PC-3 (cell line): Measurements from ENCODE around the gene ELN. TPM values are rescaled to one million over a fixed set of nuclear protein-coding genes. Genes with fewer than 3 reads are reported as not detected.

ENCODE experiments used
- ATAC-seq: fragments of 200-7000 bp; cut with Tn5 transposase; 2 replicates; pipeline ENCODE4 v1.9.1; 2020; ENCODE audit warnings: mild to moderate bottlenecking, moderate library complexity
- BruUV-seq: library from RNA; stranded (reverse); fragments of 400-500 nt; replicated peaks from 2 replicates; lab custom pipeline; 2021; lab: Mats Ljungman, UMichigan
- CTCF ChIA-PET: fragments of 300-600 bp; sonication (Branson Sonifier 250); formaldehyde crosslinking; loops from one replicate; lab custom pipeline; 2022; ENCODE audit warnings: antibody characterized with exemption; lab: Charles Lee
- POLR2A ChIA-PET: fragments of 300-600 bp; sonication (Branson Sonifier 250); formaldehyde crosslinking; loops from one replicate; lab custom pipeline; 2022; ENCODE audit warnings: antibody characterized with exemption; ENCODE audit not compliant: unreplicated experiment; lab: Charles Lee
- DNase-seq: peaks from one replicate; pipeline ENCODE4 v3.0.0-alpha.2; 2015
- H2AFZ ChIP-seq: fragments of 300-600 bp; sonication (generic); 2 replicates; pipeline ENCODE4 v1.6.0; 2016; ENCODE audit warnings: antibody characterized with exemption, low read length
- H3F3A ChIP-seq: fragments of 300-600 bp; sonication (generic); one replicate; pipeline ENCODE4 v1.6.0; 2017; ENCODE audit warnings: antibody characterized with exemption, low read length, control low read depth, mild to moderate bottlenecking; ENCODE audit not compliant: unreplicated experiment
- H3K27ac ChIP-seq: fragments of 300-600 bp; sonication (generic); 2 replicates; pipeline ENCODE4 v1.5.1; 2016; ENCODE audit warnings: mild to moderate bottlenecking, low read length
- H3K27me3 ChIP-seq: fragments of 300-600 bp; sonication (generic); 2 replicates; pipeline ENCODE4 v1.6.1; 2016; ENCODE audit warnings: low read length, mixed read lengths
- H3K36me3 ChIP-seq: fragments of 300-600 bp; sonication (generic); 2 replicates; pipeline ENCODE4 v1.6.1; 2016; ENCODE audit warnings: low read depth, mixed run types, low read length, mixed read lengths
- H3K4me1 ChIP-seq: fragments of 300-600 bp; sonication (generic); 2 replicates; pipeline ENCODE4 v1.5.1; 2016; ENCODE audit warnings: low read length; ENCODE audit not compliant: insufficient read depth
- H3K4me2 ChIP-seq: fragments of 300-600 bp; sonication (generic); 2 replicates; pipeline ENCODE4 v1.6.0; 2016; ENCODE audit warnings: low read length
- H3K4me3 ChIP-seq: fragments of 300-600 bp; sonication (generic); 2 replicates; pipeline ENCODE4 v1.5.1; 2016; ENCODE audit warnings: mild to moderate bottlenecking, low read length, mixed read lengths
- H3K79me2 ChIP-seq: fragments of 300-600 bp; sonication (generic); 2 replicates; pipeline ENCODE4 v1.6.1; 2017; ENCODE audit warnings: low read length, mixed read lengths
- H3K9ac ChIP-seq: fragments of 300-600 bp; sonication (generic); 2 replicates; pipeline ENCODE4 v1.6.0; 2016; ENCODE audit warnings: mild to moderate bottlenecking, low read length
- H3K9me2 ChIP-seq: fragments of 300-600 bp; sonication (generic); replicated peaks from 2 replicates; pipeline ENCODE4 v1.6.1; 2016; ENCODE audit warnings: mixed run types, low read length, mixed read lengths
- H3K9me3 ChIP-seq: fragments of 300-600 bp; sonication (generic); 2 replicates; pipeline ENCODE4 v1.6.1; 2016; ENCODE audit warnings: low read length, mixed read lengths
- H4K20me1 ChIP-seq: fragments of 300-600 bp; sonication (generic); 2 replicates; pipeline ENCODE4 v1.6.1; 2016; ENCODE audit warnings: low read length, mixed read lengths
- CTCF ChIP-seq: fragments of 300-600 bp; sonication (generic); conservative IDR thresholded peaks from 2 replicates; pipeline ENCODE4 v1.5.1; 2017; ENCODE audit warnings: antibody characterized with exemption, low read depth, mild to moderate bottlenecking, low read length
- EZH2 ChIP-seq: fragments of 300-600 bp; sonication (generic); IDR thresholded peaks from one replicate; pipeline ENCODE4 v1.6.1; 2017; ENCODE audit warnings: antibody characterized with exemption, mild to moderate bottlenecking, low read length; ENCODE audit not compliant: unreplicated experiment
- EZH2phosphoT487 ChIP-seq: fragments of 300-600 bp; sonication (generic); IDR thresholded peaks from 2 replicates; pipeline ENCODE4 v1.6.1; 2018; ENCODE audit warnings: mild to moderate bottlenecking, antibody characterized with exemption, low read length, borderline replicate concordance
- intact Hi-C: fragments of 100-400 bp; cut with micrococcal nuclease; formaldehyde crosslinking; loops from 2 replicates; pipeline ENCODE4 v1.9.0; 2023
- total RNA-seq: library from RNA; depleted of rRNA; stranded (reverse); fragments of >200 nt; gene quantifications from 2 replicates; pipeline ENCODE4 v1.2.3, GENCODE V29; 2014

The ELN gene
- total RNA-seq, 1 experiment from 2014 or later = 0.07 TPM

GRCh38 chr7:74002474-74003017, 25.4 kb upstream of the ELN start:
- Histone ChIP-seq H3K9me3 (no peaks in the 10 kb centered on the region), H3K27me3 (no peaks in the 10 kb centered on the region), H3K4me2 (peak overlapping the region; percentile 70), H2AFZ (peak overlapping the region; percentile 58), H3K4me3 (no peak overlapping the region), H3K9ac (peak overlapping the region; percentile 49), H4K20me1 (no peaks in the 10 kb centered on the region), H3K9me2 (no peaks in the 10 kb centered on the region), H3K36me3 (no peaks in the 10 kb centered on the region), H3F3A (no peaks in the 10 kb centered on the region), H3K79me2 (no peaks in the 10 kb centered on the region), H3K4me1 (peaks cover 11% of the 10 kb centered on the region), H3K27ac (peak overlapping the region; percentile 35; the same call in 1 of the 2 replicates)
- POLR2A ChIA-PET = interaction anchor here (0.6 kb wide), 1 partner anchor 140 kb away, joined by 12 read pairs; no protein-coding TSS in a partner anchor
- intact Hi-C loops = no loop called here
- TF ChIP-seq EZH2phosphoT487 (no peak), CTCF (no peak), EZH2 (no peak)
- peak; percentile 72 for DNase-seq
- CTCF ChIA-PET = interaction anchor here (0.6 to 1.2 kb wide), 2 partner anchors 24 to 148 kb away, joined by 4 read pairs; no protein-coding TSS in a partner anchor
- BruUV-seq = no TSS peak
- ATAC-seq = peak; percentile 100

- Histone ChIP-seq H3K79me2 (no peaks in the 10 kb centered on the region), H3F3A (no peaks in the 10 kb centered on the region), H3K9ac (no peak overlapping the region), H3K9me3 (no peaks in the 10 kb centered on the region), H2AFZ (no peak overlapping the region), H3K36me3 (no peaks in the 10 kb centered on the region), H4K20me1 (no peaks in the 10 kb centered on the region), H3K4me3 (no peak overlapping the region), H3K9me2 (no peaks in the 10 kb centered on the region), H3K4me2 (no peak overlapping the region), H3K27me3 (no peaks in the 10 kb centered on the region), H3K4me1 (peaks cover 11% of the 10 kb centered on the region), H3K27ac (no peak overlapping the region)
- POLR2A ChIA-PET = no interaction called here
- ATAC-seq (no peak), DNase-seq (no peak)
- BruUV-seq = no TSS peak
- TF ChIP-seq EZH2 = no peak
- CTCF ChIA-PET = no interaction called here
- intact Hi-C loops = no loop called here
Observed at GRCh38 chr7:74003621-74004020, 24.4 kb upstream of the ELN start.

- POLR2A ChIA-PET = interaction anchor here (0.7 kb wide), 1 partner anchor 18 kb away, joined by 3 read pairs; no protein-coding TSS in a partner anchor
- H3K36me3 ChIP-seq = no peaks in the 10 kb centered on the region
Observed at GRCh38 chr7:74006032-74006431, 21.9 kb upstream of the ELN start.

More at GRCh38 chr7:74006032-74006431, 21.9 kb upstream of the ELN start:
- intact Hi-C loops = no loop called here
- TF ChIP-seq CTCF (no peak), EZH2 (no peak), EZH2phosphoT487 (no peak)
- Histone ChIP-seq H3F3A (no peaks in the 10 kb centered on the region), H3K79me2 (no peaks in the 10 kb centered on the region), H4K20me1 (no peaks in the 10 kb centered on the region), H3K27ac (no peak overlapping the region), H3K27me3 (no peaks in the 10 kb centered on the region), H3K4me1 (peaks cover 11% of the 10 kb centered on the region), H3K4me3 (no peak overlapping the region), H3K9me2 (no peaks in the 10 kb centered on the region), H3K9me3 (no peaks in the 10 kb centered on the region), H2AFZ (no peak overlapping the region), H3K9ac (no peak overlapping the region), H3K4me2 (no peak overlapping the region)
- CTCF ChIA-PET = no interaction called here
- no TSS peak for BruUV-seq
- ATAC-seq (no peak), DNase-seq (no peak)
